Glutamatergic neuron (in vitro differentiated cells): Measurements from ENCODE around the gene FKBP14. TPM values are rescaled to one million over a fixed set of nuclear protein-coding genes. Genes with fewer than 3 reads are reported as not detected.

Experiments
- DNase-seq: peaks from one replicate; pipeline ENCODE4 v3.0.0; 2022
- H3K27ac Mint-ChIP-seq: one replicate; pipeline ENCODE4 v1.8.0; 2020; ENCODE audit warnings: mild to moderate bottlenecking, mixed read lengths, inconsistent platforms; ENCODE audit not compliant: unreplicated experiment
- H3K27me3 Mint-ChIP-seq: one replicate; pipeline ENCODE4 v1.8.0; 2020; ENCODE audit warnings: mild to moderate bottlenecking, moderate library complexity, mixed read lengths, inconsistent platforms; ENCODE audit not compliant: unreplicated experiment
- H3K36me3 Mint-ChIP-seq: one replicate; pipeline ENCODE4 v1.8.0; 2020; ENCODE audit warnings: mild to moderate bottlenecking, mixed read lengths, inconsistent platforms; ENCODE audit not compliant: unreplicated experiment
- H3K4me1 Mint-ChIP-seq: one replicate; pipeline ENCODE4 v1.8.0; 2020; ENCODE audit warnings: mild to moderate bottlenecking, low read depth, mixed read lengths, inconsistent platforms; ENCODE audit not compliant: unreplicated experiment
- H3K4me3 Mint-ChIP-seq: one replicate; pipeline ENCODE4 v1.8.0; 2020; ENCODE audit warnings: mild to moderate bottlenecking, mixed read lengths, inconsistent platforms; ENCODE audit not compliant: unreplicated experiment
- H3K9me3 Mint-ChIP-seq: one replicate; pipeline ENCODE4 v1.8.0; 2020; ENCODE audit warnings: mild to moderate bottlenecking, moderate library complexity, mixed read lengths, inconsistent platforms; ENCODE audit not compliant: unreplicated experiment
- CTCF ChIP-seq: fragments of 200-600 bp; sonication (generic); IDR thresholded peaks from one replicate; pipeline ENCODE4 v1.5.0; 2021; ENCODE audit not compliant: partially characterized antibody, unreplicated experiment
- total RNA-seq: library from RNA; stranded (reverse); fragmentation: NEBNext Ultra II Directional; extraction: Animal tissue kit (Norgen Biotek cat#: 25700); gene quantifications from one replicate; pipeline ENCODE4 v1.2.1, GENCODE V29; 2021; ENCODE audit not compliant: unreplicated experiment

Gene FKBP14
- total RNA-seq, 1 donor from 2014 or later, result 6.8 TPM

GRCh38 chr7:30046127-30046770 is 19.7 kb upstream of the FKBP14 start:
- no peak overlapping the region for H3K27ac Mint-ChIP-seq
- H3K4me3 Mint-ChIP-seq, result no peak overlapping the region
- no peak for DNase-seq
- H3K9me3 Mint-ChIP-seq, result no peaks in the 10 kb centered on the region
- H3K4me1 Mint-ChIP-seq, result no peaks in the 10 kb centered on the region
- no peaks in the 10 kb centered on the region for H3K27me3 Mint-ChIP-seq
- H3K36me3 Mint-ChIP-seq, result peaks cover 3% of the 10 kb centered on the region
- TF ChIP-seq CTCF, result no peak

GRCh38 chr7:30041526-30042269 is 15.2 kb upstream of the FKBP14 start:
- H3K36me3 Mint-ChIP-seq, result no peaks in the 10 kb centered on the region
- peaks cover 2% of the 10 kb centered on the region for H3K27me3 Mint-ChIP-seq
- H3K27ac Mint-ChIP-seq, result no peak overlapping the region
- H3K4me1 Mint-ChIP-seq, result peaks cover 7% of the 10 kb centered on the region
- no peak overlapping the region for H3K4me3 Mint-ChIP-seq
- DNase-seq, result no peak
- TF ChIP-seq CTCF, result no peak
- no peaks in the 10 kb centered on the region for H3K9me3 Mint-ChIP-seq

- Mint-ChIP-seq H3K4me1 (peaks cover 7% of the 10 kb centered on the region), H3K36me3 (no peaks in the 10 kb centered on the region), H3K4me3 (no peak overlapping the region), H3K9me3 (no peaks in the 10 kb centered on the region), H3K27me3 (peaks cover 2% of the 10 kb centered on the region), H3K27ac (no peak overlapping the region)
- TF ChIP-seq CTCF, result no peak
- DNase-seq, result no peak
Measured at GRCh38 chr7:30040938-30041337, 14.4 kb upstream of the FKBP14 start.

- Mint-ChIP-seq H3K36me3 (no peaks in the 10 kb centered on the region), H3K4me3 (no peak overlapping the region), H3K4me1 (peaks cover 7% of the 10 kb centered on the region), H3K27ac (no peak overlapping the region), H3K27me3 (peaks cover 2% of the 10 kb centered on the region), H3K9me3 (no peaks in the 10 kb centered on the region)
- DNase-seq, result no peak
- TF ChIP-seq CTCF, result no peak
Measured at GRCh38 chr7:30038196-30038980, 11.9 kb upstream of the FKBP14 start.

- Mint-ChIP-seq H3K4me1 (peaks cover 11% of the 10 kb centered on the region), H3K27me3 (peaks cover 2% of the 10 kb centered on the region), H3K27ac (no peak overlapping the region), H3K4me3 (no peak overlapping the region), H3K9me3 (no peaks in the 10 kb centered on the region), H3K36me3 (no peaks in the 10 kb centered on the region)
- DNase-seq, result no peak
- TF ChIP-seq CTCF, result no peak
Measured at GRCh38 chr7:30036220-30036619, 9.7 kb upstream of the FKBP14 start.
